ENCODE results near the gene PNCK.
"Not testable (repeated sequence)": the region's sequence is repeated elsewhere in the genome, so short reads cannot be mapped to it uniquely, and the experiment has no call there.

PNCK gene

DNA sequence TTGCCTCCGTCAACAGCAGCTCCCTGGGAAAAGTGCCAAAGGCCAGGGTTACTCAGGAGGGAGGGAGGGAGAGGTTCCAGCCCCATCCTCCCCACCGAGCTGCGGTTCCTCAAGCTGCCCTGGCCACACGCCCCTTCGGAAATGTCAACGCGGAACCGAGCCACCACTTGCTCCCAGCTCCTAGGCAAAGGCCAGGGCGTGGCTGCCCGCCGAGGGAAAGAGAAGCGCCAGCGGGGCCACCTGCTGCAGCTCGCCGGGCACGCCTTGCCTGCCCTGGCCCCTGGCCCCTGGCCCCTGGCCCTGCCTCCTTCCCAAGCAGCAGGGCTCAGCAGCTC, 29.4 kb upstream of the PNCK start:
- TF ChIP-seq, protein P1, sequence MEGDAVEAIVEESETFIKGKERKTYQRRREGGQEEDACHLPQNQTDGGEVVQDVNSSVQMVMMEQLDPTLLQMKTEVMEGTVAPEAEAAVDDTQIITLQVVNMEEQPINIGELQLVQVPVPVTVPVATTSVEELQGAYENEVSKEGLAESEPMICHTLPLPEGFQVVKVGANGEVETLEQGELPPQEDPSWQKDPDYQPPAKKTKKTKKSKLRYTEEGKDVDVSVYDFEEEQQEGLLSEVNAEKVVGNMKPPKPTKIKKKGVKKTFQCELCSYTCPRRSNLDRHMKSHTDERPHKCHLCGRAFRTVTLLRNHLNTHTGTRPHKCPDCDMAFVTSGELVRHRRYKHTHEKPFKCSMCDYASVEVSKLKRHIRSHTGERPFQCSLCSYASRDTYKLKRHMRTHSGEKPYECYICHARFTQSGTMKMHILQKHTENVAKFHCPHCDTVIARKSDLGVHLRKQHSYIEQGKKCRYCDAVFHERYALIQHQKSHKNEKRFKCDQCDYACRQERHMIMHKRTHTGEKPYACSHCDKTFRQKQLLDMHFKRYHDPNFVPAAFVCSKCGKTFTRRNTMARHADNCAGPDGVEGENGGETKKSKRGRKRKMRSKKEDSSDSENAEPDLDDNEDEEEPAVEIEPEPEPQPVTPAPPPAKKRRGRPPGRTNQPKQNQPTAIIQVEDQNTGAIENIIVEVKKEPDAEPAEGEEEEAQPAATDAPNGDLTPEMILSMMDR (IDR thresholded peaks at IDR 0.05; ENCODE audit: low read depth, low read length): no peak
- H3K4me3 ChIP-seq (replicated peaks in 1 of 2; ENCODE audit: low read depth in 2 of 2, low read length in 2 of 2): no peak overlapping the region
- DNase-seq (ENCODE audit: low read depth in 2 of 2): peak; percentile 67 to 79

DNA sequence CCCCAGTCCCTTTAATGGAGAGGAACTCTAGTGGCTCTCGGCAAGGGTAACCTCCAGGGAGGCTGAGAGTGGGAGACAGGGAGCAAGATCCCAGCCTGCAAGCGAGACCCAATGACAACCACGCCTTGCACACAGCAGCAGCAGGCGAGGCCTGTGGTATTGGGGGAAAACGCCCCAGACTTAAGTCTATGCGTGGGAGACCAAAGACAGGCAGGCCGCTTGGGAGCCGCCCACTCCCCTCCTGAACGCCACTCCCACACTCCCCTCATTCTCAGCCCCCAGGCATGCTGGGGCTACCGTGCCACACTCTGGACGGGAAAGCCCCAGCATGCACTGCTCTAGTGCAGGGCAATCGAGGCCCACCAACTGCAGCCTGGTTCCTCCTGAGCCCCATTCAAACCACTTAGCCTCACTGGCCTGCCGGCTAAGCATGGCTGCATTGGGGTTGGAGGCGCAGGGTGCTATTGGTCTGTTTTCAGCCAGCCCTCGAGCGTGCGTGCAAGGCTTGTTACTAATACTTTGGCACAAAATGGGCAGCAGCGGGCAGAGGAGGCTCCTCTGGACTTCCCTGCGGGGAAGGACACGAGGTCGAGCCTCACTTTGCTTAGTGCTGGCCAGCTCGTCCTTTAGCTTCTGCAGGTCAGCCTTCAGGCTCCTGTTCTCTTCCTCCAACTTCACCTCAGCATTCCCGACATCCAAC, 28.9 kb upstream of the PNCK start:
- TF ChIP-seq, protein P1 (IDR thresholded peaks at IDR 0.05; ENCODE audit: low read depth, low read length): no peak
- no peak overlapping the region for H3K4me3 ChIP-seq (replicated peaks in 1 of 2; ENCODE audit: low read depth in 2 of 2, low read length in 2 of 2)
- DNase-seq (ENCODE audit: low read depth in 2 of 2): no peak

DNA sequence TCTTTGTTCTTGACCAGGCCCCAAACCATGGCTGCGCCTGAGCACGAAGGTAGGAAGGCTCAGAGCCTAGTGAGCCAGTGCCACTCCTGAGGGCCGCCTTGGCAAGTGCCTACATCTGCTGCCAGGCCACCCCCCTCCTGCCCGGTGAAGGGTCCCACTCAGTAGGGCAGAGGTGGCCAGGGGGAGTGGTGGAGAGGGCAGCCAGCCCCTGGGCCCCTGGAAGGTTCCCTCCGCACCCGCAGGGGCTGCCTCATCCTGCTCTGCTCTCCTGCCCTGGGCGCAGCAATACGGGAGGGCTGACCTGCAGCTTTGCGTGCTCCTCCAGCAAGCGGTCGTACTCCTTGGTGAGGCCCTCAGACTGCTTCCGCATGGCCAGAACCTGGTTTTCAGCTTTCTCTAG, 28.1 kb upstream of the PNCK start:
- H3K4me3 ChIP-seq (replicated peaks in 1 of 2; ENCODE audit: low read depth in 2 of 2, low read length in 2 of 2): no peak overlapping the region
- TF ChIP-seq, protein P1 (IDR thresholded peaks at IDR 0.05; ENCODE audit: low read depth, low read length): no peak
- DNase-seq (ENCODE audit: low read depth in 2 of 2): no peak

DNA sequence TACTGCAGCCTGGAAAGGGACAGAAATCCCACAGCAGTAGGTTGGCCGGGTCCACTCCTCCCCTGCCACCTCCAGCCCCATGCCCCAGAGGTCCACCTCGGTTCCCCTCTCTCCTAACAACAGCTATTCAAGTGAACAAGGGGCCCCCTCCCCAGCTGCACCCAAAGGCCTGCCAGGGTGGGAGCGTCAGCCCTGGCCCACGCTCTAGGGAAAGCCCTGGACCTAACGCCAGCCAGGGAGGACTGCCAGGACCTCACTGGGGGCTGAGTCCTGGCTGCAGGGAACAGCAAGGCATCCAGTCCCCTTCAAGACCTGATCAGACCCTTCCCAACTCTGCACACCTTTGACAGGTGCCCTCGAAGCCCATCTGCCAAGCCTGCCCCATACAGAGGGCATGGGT, 27.4 kb upstream of the PNCK start:
- TF ChIP-seq, protein P1 (IDR thresholded peaks at IDR 0.05; ENCODE audit: low read depth, low read length): no peak
- H3K4me3 ChIP-seq (replicated peaks in 1 of 2; ENCODE audit: low read depth in 2 of 2, low read length in 2 of 2): no peak overlapping the region
- no peak for DNase-seq (ENCODE audit: low read depth in 2 of 2)

DNA sequence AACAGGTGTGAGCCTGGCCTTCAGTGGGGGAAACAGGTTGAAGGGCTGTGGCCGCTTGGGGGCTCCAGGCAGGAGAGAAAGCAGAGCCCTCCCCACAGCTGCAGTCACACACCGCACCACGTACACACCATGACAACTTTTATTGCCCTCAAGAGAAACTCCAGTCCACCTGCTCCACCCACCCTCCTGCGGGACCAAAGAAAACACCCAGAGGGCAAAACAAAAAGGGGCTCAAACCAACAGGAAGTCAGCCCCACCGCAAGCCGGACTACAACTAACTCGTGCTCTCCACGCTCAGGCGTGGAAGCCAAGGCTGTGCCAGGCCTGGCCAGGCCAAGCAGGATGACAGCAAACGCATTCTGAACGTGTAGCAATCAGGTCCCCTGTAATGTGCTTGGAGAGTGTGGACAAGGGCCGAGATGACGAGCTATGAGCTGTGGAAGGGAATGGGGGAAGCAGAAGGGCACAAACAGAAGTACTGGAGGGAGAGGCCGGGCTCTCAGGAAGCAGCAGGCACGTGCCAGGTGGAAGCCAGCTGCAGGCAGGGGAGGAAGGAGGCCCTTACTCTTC, 26.8 kb upstream of the PNCK start:
- TF ChIP-seq, protein P1 (IDR thresholded peaks at IDR 0.05; ENCODE audit: low read depth, low read length): no peak
- no peak overlapping the region for H3K4me3 ChIP-seq (replicated peaks in 1 of 2; ENCODE audit: low read depth in 2 of 2, low read length in 2 of 2)
- DNase-seq (ENCODE audit: low read depth in 2 of 2): no peak

DNA sequence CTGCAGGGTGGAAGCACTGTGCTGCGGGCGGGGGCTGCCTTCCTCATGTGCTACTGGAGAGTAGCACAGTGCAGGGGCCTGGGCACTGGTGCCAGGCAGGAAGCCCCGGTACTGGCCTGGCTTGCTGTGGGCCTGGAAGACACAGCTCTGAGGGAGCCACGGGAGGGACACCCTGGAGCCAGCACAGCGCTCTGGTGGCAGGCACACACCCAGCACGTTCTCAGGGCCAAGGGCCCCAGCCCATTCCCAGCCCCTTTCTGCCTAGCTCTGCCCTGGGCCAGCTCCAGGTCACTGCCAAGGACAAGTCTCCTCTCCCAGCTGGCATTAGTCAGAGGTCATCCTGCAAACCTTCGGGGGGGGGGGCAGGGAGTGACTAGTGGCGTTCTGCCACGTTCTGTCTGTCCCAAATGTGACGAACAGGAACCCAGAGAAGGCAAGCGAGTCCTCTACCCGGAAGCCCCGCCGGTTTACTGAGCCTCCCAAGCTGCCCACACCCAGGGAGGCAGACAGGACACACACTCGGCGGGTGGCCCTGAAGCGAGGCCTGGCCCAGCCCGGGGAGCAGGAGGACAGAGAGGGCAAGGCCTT, 26.3 kb upstream of the PNCK start:
- not testable (repeated sequence) for DNase-seq (ENCODE audit: low read depth in 2 of 2); H3K4me3 ChIP-seq (replicated peaks in 1 of 2; ENCODE audit: low read depth in 2 of 2, low read length in 2 of 2)

DNA sequence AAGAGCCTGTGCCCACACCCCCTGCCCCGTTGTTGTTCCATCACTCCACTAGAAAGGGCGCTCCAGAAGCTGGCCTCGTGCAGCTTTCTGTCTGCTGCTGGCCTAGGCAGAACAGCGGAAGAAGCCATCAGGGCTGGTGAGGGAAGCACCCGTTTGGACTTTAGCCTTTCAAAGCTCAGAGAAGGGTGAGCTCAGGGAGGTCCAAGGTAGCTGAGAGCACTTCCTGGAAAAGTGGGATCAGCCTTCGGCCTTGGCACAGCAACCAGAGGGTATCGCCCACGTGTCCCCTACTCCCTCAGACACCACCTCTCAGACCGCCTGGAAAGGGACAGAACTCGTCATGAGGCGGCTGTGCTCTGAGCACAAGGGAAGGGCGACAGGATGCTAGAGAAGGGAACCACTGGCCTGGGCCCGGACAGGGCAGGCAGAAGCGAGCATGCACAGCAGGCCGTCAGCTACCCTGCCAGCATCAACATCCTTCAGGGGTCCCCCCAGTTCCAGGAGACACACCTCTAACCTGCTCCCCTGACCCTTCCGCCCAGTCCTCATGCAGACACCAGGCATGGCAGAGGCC, 25.7 kb upstream of the PNCK start:
- DNase-seq (ENCODE audit: low read depth in 2 of 2); H3K4me3 ChIP-seq (replicated peaks in 1 of 2; ENCODE audit: low read depth in 2 of 2, low read length in 2 of 2): not testable (repeated sequence)
